Duodenal mucosa (tissue), 2 donors: ENCODE results near the gene FURIN.
"Not testable (repeated sequence)": the region's sequence is repeated elsewhere in the genome, so short reads cannot be mapped to it uniquely, and the experiment has no call there.

Experiments used
- H3K27ac ChIP-seq: one replicate; pipeline ENCODE4 v1.7.0; 2013; ENCODE audit warnings: low read depth, low read length
- H3K27me3 ChIP-seq, 2 donors: one replicate each; pipeline ENCODE4 v1.7.0; 2013; ENCODE audit warnings: low read length in 2 of 2, control low read depth in 1 of 2; ENCODE audit not compliant: insufficient read depth in 2 of 2, control insufficient read depth in 1 of 2
- H3K36me3 ChIP-seq, 2 donors: one replicate each; pipeline ENCODE4 v1.7.0; 2013; ENCODE audit warnings: low read length in 2 of 2, control low read depth in 1 of 2; ENCODE audit not compliant: insufficient read depth in 2 of 2, control insufficient read depth in 1 of 2
- H3K4me1 ChIP-seq, 2 donors: one replicate each; pipeline ENCODE4 v1.7.0; 2013; ENCODE audit warnings: low read length in 2 of 2, control low read depth in 1 of 2; ENCODE audit not compliant: insufficient read depth in 2 of 2, control insufficient read depth in 1 of 2
- H3K4me3 ChIP-seq, 2 donors: one replicate each; pipeline ENCODE4 v1.7.0; 2013; ENCODE audit warnings: low read length in 2 of 2, low read depth in 1 of 2
- H3K9ac ChIP-seq, 2 donors: one replicate each; pipeline ENCODE4 v1.7.0; 2013; ENCODE audit warnings: low read length in 2 of 2, low read depth in 1 of 2
- H3K9me3 ChIP-seq, 2 donors: one replicate each; pipeline ENCODE4 v1.7.0; 2013; ENCODE audit warnings: low read length in 2 of 2, control low read depth in 1 of 2; ENCODE audit not compliant: control insufficient read depth in 1 of 2

Gene FURIN

GRCh38 chr15:90869601-90870353, 1.4 kb downstream of the FURIN start:
- no peaks in the 10 kb centered on the region for H3K9me3 ChIP-seq
- no peaks in the 10 kb centered on the region for H3K27me3 ChIP-seq
- H3K27ac ChIP-seq = peak overlapping the region; percentile 17
- H3K36me3 ChIP-seq = no peaks in the 10 kb centered on the region
- peaks cover 49 to 50% of the 10 kb centered on the region in 2 donors for H3K4me1 ChIP-seq
- peak overlapping the region; percentile 67 to 81 for H3K4me3 ChIP-seq
- H3K9ac ChIP-seq = peak overlapping the region; percentile 72 to 87

GRCh38 chr15:90870354-90871138, 2.2 kb downstream of the FURIN start:
- peaks cover 49 to 50% of the 10 kb centered on the region in 2 donors for H3K4me1 ChIP-seq

GRCh38 chr15:90871139-90871715, 2.8 kb downstream of the FURIN start:
- H3K4me1 ChIP-seq = peaks cover 49 to 50% of the 10 kb centered on the region in 2 donors
- H3K27ac ChIP-seq = peak overlapping the region; percentile 61
- peak overlapping the region; percentile 67 to 90 for H3K4me3 ChIP-seq
- H3K9ac ChIP-seq = peak overlapping the region; percentile 74 to 87
- H3K9me3 ChIP-seq = no peaks in the 10 kb centered on the region
- no peaks in the 10 kb centered on the region for H3K27me3 ChIP-seq
- H3K36me3 ChIP-seq = peaks cover 4 to 7% of the 10 kb centered on the region in 2 donors

More at GRCh38 chr15:90870354-90871138, 2.2 kb downstream of the FURIN start:
- Histone ChIP-seq H3K4me3 (peak overlapping the region; percentile 67 to 81), H3K36me3 (no peaks in the 10 kb centered on the region), H3K27me3 (no peaks in the 10 kb centered on the region), H3K9me3 (no peaks in the 10 kb centered on the region), H3K9ac (peak overlapping the region; percentile 72 to 87), H3K27ac (peak overlapping the region; percentile 38)

- Histone ChIP-seq H3K36me3 (peaks cover 8 to 13% of the 10 kb centered on the region in 2 donors), H3K27me3 (no peaks in the 10 kb centered on the region), H3K4me1 (peaks cover 49 to 50% of the 10 kb centered on the region in 2 donors), H3K9ac (peak overlapping the region; percentile 74 to 91), H3K9me3 (no peaks in the 10 kb centered on the region), H3K27ac (peak overlapping the region; percentile 61), H3K4me3 (peak overlapping the region; percentile 90 to 93)
These were observed 3.5 kb downstream of the FURIN start for GRCh38 chr15:90871716-90872485.

GRCh38 chr15:90872486-90873184, 4.2 kb downstream of the FURIN start:
- Histone ChIP-seq H3K27ac (peak overlapping the region; percentile 61), H3K4me3 (peak overlapping the region; percentile 90 to 93), H3K27me3 (no peaks in the 10 kb centered on the region)

GRCh38 chr15:90873488-90873997, 5.2 kb downstream of the FURIN start:
- Histone ChIP-seq H3K9me3 (no peaks in the 10 kb centered on the region), H3K9ac (peak overlapping the region; percentile 15 to 74), H3K4me1 (peaks cover 44 to 46% of the 10 kb centered on the region in 2 donors), H3K4me3 (peak overlapping the region; percentile 90 to 93), H3K36me3 (peaks cover 22 to 30% of the 10 kb centered on the region in 2 donors), H3K27ac (no peak overlapping the region), H3K27me3 (no peaks in the 10 kb centered on the region)

More at GRCh38 chr15:90872486-90873184, 4.2 kb downstream of the FURIN start:
- Histone ChIP-seq H3K9me3 (no peaks in the 10 kb centered on the region), H3K9ac (peak overlapping the region; percentile 74 to 91), H3K4me1 (peaks cover 49 to 50% of the 10 kb centered on the region in 2 donors), H3K36me3 (peaks cover 14 to 21% of the 10 kb centered on the region in 2 donors)

GRCh38 chr15:90873998-90874605, 5.7 kb downstream of the FURIN start:
- Histone ChIP-seq H3K4me1 (peaks cover 39 to 40% of the 10 kb centered on the region in 2 donors), H3K9ac (peak overlapping the region; percentile 15 to 20), H3K27ac (no peak overlapping the region), H3K9me3 (no peaks in the 10 kb centered on the region), H3K36me3 (peaks cover 24 to 35% of the 10 kb centered on the region in 2 donors), H3K27me3 (no peaks in the 10 kb centered on the region), H3K4me3 (peak overlapping the region; percentile 32 to 93)

- H3K9me3 ChIP-seq, H3K4me3 ChIP-seq, H3K27ac ChIP-seq, H3K27me3 ChIP-seq, H3K9ac ChIP-seq: not testable (repeated sequence)
- Histone ChIP-seq H3K4me1 (peaks cover 30 to 31% of the 10 kb centered on the region in 2 donors), H3K36me3 (peaks cover 32 to 44% of the 10 kb centered on the region in 2 donors)
These were observed 6.6 kb downstream of the FURIN start for GRCh38 chr15:90874986-90875385.
